Osteoblast (primary cell): ENCODE results near the gene SMC1B. TPM values are rescaled to one million over a fixed set of nuclear protein-coding genes. Genes with fewer than 3 reads are reported as not detected.
"Not testable (repeated sequence)": the region's sequence is repeated elsewhere in the genome, so short reads cannot be mapped to it uniquely, and the experiment has no call there.

Experiments used
- DNase-seq: peaks from one replicate; pipeline ENCODE4 v3.0.0; 2011; ENCODE audit warnings: low spot score, mixed read lengths; ENCODE audit not compliant: insufficient read length; ENCODE audit errors: missing footprints
- H2AFZ ChIP-seq: 2 replicates; pipeline ENCODE4 v1.6.0; 2011; ENCODE audit warnings: mild to moderate bottlenecking, low read length
- H3K27ac ChIP-seq: 2 replicates; pipeline ENCODE4 v1.5.1; 2011; ENCODE audit warnings: mild to moderate bottlenecking, low read depth, low read length, moderate library complexity
- H3K27me3 ChIP-seq: 2 replicates; pipeline ENCODE4 v1.6.0; 2012; ENCODE audit warnings: mild to moderate bottlenecking, control low read depth, inconsistent platforms, low read length, moderate library complexity; ENCODE audit not compliant: insufficient read depth
- H3K36me3 ChIP-seq: 2 replicates; pipeline ENCODE4 v1.5.1; 2011; ENCODE audit warnings: mild to moderate bottlenecking, low read length, control low read depth, moderate library complexity; ENCODE audit not compliant: insufficient read depth
- H3K4me1 ChIP-seq: 2 replicates; pipeline ENCODE4 v1.5.1; 2011; ENCODE audit warnings: mild to moderate bottlenecking, low read length, control low read depth, moderate library complexity; ENCODE audit not compliant: insufficient read depth
- H3K4me2 ChIP-seq: 2 replicates; pipeline ENCODE4 v1.6.0; 2011; ENCODE audit warnings: mild to moderate bottlenecking, low read length; ENCODE audit not compliant: insufficient read depth
- H3K4me3 ChIP-seq: fragments of 200-600 bp; sonication (generic); 3 replicates; pipeline ENCODE4 v1.5.1; 2012; ENCODE audit warnings: mild to moderate bottlenecking, low read length, inconsistent platforms; ENCODE audit not compliant: insufficient read depth
- H3K79me2 ChIP-seq: 2 replicates; pipeline ENCODE4 v1.6.0; 2012; ENCODE audit warnings: mild to moderate bottlenecking, low read length, control low read depth, inconsistent platforms; ENCODE audit not compliant: insufficient read depth
- H3K9me3 ChIP-seq: 2 replicates; pipeline ENCODE4 v1.5.1; 2011; ENCODE audit warnings: low read depth, low read length, control low read depth
- H4K20me1 ChIP-seq: 2 replicates; pipeline ENCODE4 v1.6.0; 2012; ENCODE audit warnings: mild to moderate bottlenecking, low read length, control low read depth; ENCODE audit not compliant: insufficient read depth
- CTCF ChIP-seq: IDR thresholded peaks from 2 replicates; pipeline ENCODE4 v1.5.1; 2011; ENCODE audit warnings: mild to moderate bottlenecking, low read depth, low read length, moderate library complexity; ENCODE audit errors: extremely low read depth
- total RNA-seq: library from RNA; depleted of rRNA; stranded (reverse); fragments of >200 nt; gene quantifications from 2 replicates; pipeline ENCODE4 v1.2.3, GENCODE V29; 2012

SMC1B gene
- total RNA-seq, 1 donor = not detected

GRCh38 chr22:45329530-45329936, 83.9 kb downstream of the SMC1B start:
- no peak for TF ChIP-seq CTCF
- no peaks in the 10 kb centered on the region for H3K9me3 ChIP-seq
- no peaks in the 10 kb centered on the region for H4K20me1 ChIP-seq
- H3K27ac ChIP-seq = no peak overlapping the region
- H3K27me3 ChIP-seq = no peaks in the 10 kb centered on the region
- DNase-seq = no peak
- no peak overlapping the region for H2AFZ ChIP-seq
- no peaks in the 10 kb centered on the region for H3K4me1 ChIP-seq
- H3K4me2 ChIP-seq = no peak overlapping the region
- H3K79me2 ChIP-seq = no peaks in the 10 kb centered on the region
- H3K4me3 ChIP-seq = no peak overlapping the region
- H3K36me3 ChIP-seq = peaks cover 11% of the 10 kb centered on the region

- Histone ChIP-seq H3K4me1 (no peaks in the 10 kb centered on the region), H3K27me3 (no peaks in the 10 kb centered on the region), H2AFZ (no peak overlapping the region), H3K79me2 (no peaks in the 10 kb centered on the region), H3K9me3 (no peaks in the 10 kb centered on the region), H3K4me3 (no peak overlapping the region), H3K36me3 (peaks cover 13% of the 10 kb centered on the region), H3K27ac (no peak overlapping the region), H3K4me2 (no peak overlapping the region), H4K20me1 (no peaks in the 10 kb centered on the region)
- no peak for TF ChIP-seq CTCF
- DNase-seq = no peak
Observed at GRCh38 chr22:45328822-45329529, 84.4 kb downstream of the SMC1B start.

- not testable (repeated sequence) for H3K27ac ChIP-seq, H3K4me3 ChIP-seq, H3K4me1 ChIP-seq
Observed at GRCh38 chr22:45328261-45328660, 85.1 kb downstream of the SMC1B start.

GRCh38 chr22:45324311-45324711, 89.1 kb downstream of the SMC1B start:
- no peak overlapping the region for H3K4me3 ChIP-seq
- no peak overlapping the region for H3K4me2 ChIP-seq
- no peak overlapping the region for H3K27ac ChIP-seq
- H3K79me2 ChIP-seq = peaks cover 28% of the 10 kb centered on the region
- peaks cover 13% of the 10 kb centered on the region for H3K36me3 ChIP-seq
- TF ChIP-seq CTCF = no peak
- peaks cover 15% of the 10 kb centered on the region for H3K4me1 ChIP-seq
- H2AFZ ChIP-seq = no peak overlapping the region
- H4K20me1 ChIP-seq = peaks cover 7% of the 10 kb centered on the region
- H3K9me3 ChIP-seq = no peaks in the 10 kb centered on the region
- H3K27me3 ChIP-seq = no peaks in the 10 kb centered on the region
- no peak for DNase-seq

More at GRCh38 chr22:45328261-45328660, 85.1 kb downstream of the SMC1B start:
- not testable (repeated sequence) for H3K4me2 ChIP-seq, H2AFZ ChIP-seq, H4K20me1 ChIP-seq, H3K79me2 ChIP-seq, H3K9me3 ChIP-seq, H3K27me3 ChIP-seq, DNase-seq
- peaks cover 20% of the 10 kb centered on the region for H3K36me3 ChIP-seq
